DND-41 (cell line): Measurements from ENCODE around the gene DUOXA2.

Source experiments
- ATAC-seq: fragments of 200-7000 bp; cut with Tn5 transposase; 3 replicates; pipeline ENCODE4 v1.9.1; 2021; ENCODE audit warnings: low read depth; ENCODE audit not compliant: insufficient read depth
- DNase-seq: peaks from one replicate; pipeline ENCODE4 v3.0.0-alpha.2; 2020
- H2AFZ ChIP-seq: 2 replicates; pipeline ENCODE4 v1.6.0; 2012; ENCODE audit warnings: low read depth, low read length
- H3K27ac ChIP-seq: 2 replicates; pipeline ENCODE4 v1.5.1; 2012; ENCODE audit warnings: low read length, inconsistent platforms
- H3K27me3 ChIP-seq: fragments of 200-600 bp; sonication (generic); 2 replicates; pipeline ENCODE4 v1.6.0; 2012; ENCODE audit warnings: low read length, mild to moderate bottlenecking, inconsistent platforms; ENCODE audit not compliant: insufficient read depth, poor library complexity
- H3K36me3 ChIP-seq: 2 replicates; pipeline ENCODE4 v1.5.1; 2012; ENCODE audit warnings: low read length, inconsistent platforms; ENCODE audit not compliant: insufficient read depth
- H3K4me1 ChIP-seq: 2 replicates; pipeline ENCODE4 v1.5.1; 2012; ENCODE audit warnings: mild to moderate bottlenecking, low read length; ENCODE audit not compliant: insufficient read depth
- H3K4me2 ChIP-seq: 2 replicates; pipeline ENCODE4 v1.6.0; 2012; ENCODE audit warnings: mild to moderate bottlenecking, moderate library complexity, low read length, inconsistent platforms; ENCODE audit not compliant: insufficient read depth
- H3K4me3 ChIP-seq, 2 experiments: fragments of 200-600 bp in 1 of 2; shearing (Covaris generic) in 1 of 2; 2 replicates each; pipeline ENCODE4 v1.5.1; 2012 to 2016; ENCODE audit warnings: inconsistent platforms in 2 of 2, low read length in 2 of 2, mild to moderate bottlenecking in 2 of 2, low read depth in 1 of 2, moderate library complexity in 1 of 2
- H3K79me2 ChIP-seq: 2 replicates; pipeline ENCODE4 v1.6.0; 2012; ENCODE audit warnings: low read length, inconsistent platforms; ENCODE audit not compliant: insufficient read depth
- H3K9ac ChIP-seq: 2 replicates; pipeline ENCODE4 v1.6.0; 2012; ENCODE audit warnings: low read depth, mild to moderate bottlenecking, inconsistent platforms, low read length, moderate library complexity
- H3K9me3 ChIP-seq: 2 replicates; pipeline ENCODE4 v1.5.1; 2012; ENCODE audit warnings: low read length, moderate library complexity, mild to moderate bottlenecking, inconsistent platforms; ENCODE audit not compliant: insufficient read depth, severe bottlenecking
- H4K20me1 ChIP-seq: 2 replicates; pipeline ENCODE4 v1.6.0; 2012; ENCODE audit warnings: low read length; ENCODE audit not compliant: insufficient read depth
- CTCF ChIP-seq: IDR thresholded peaks from 2 replicates; pipeline ENCODE4 v1.5.1; 2012; ENCODE audit warnings: borderline replicate concordance, low read length, moderate library complexity, mild to moderate bottlenecking; ENCODE audit not compliant: poor library complexity, severe bottlenecking; ENCODE audit errors: extremely low read depth
- EZH2 ChIP-seq: IDR thresholded peaks from 3 replicates; pipeline ENCODE4 v1.6.1; 2012; ENCODE audit warnings: borderline replicate concordance, low read depth, mild to moderate bottlenecking, moderate library complexity, low read length, inconsistent platforms; ENCODE audit not compliant: severe bottlenecking

DUOXA2 gene

DNA sequence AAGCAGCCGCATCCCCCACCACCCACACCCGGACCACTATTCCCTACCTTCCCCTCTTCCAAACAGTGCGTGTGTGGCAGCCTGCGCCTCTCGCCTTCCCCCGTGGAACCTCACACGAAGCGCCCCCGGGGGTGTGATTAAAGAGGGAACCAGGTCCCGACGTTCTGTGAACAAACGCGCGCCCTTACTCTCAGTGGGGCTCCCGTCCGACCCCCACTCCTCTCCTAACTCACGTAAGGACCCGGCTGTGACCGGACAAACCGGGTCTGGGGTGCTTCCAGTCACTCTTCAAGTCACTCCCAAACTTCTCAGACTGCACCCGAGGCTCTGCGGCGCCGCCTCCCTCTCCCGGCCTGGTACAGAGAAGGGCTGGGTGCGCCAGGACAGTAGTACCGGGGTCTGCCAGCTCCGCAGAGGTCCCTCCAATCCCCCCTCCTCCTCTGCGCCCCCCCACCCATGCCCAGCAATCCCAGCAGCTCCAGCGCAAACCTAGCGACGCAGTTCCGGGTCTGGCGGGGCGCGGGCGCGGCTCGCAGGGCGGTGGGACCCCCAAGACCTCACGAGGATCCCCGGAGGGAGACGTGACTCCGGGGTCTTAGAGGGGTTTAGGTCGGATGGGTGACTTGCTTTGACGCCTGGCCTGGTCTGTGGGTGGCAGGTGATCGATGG lies 15.0 kb downstream of the DUOXA2 start:
- no peaks in the 10 kb centered on the region for H3K36me3 ChIP-seq
- peaks cover 5% of the 10 kb centered on the region for H3K27me3 ChIP-seq
- ATAC-seq (no peak), DNase-seq (no peak)
- H3K4me1 ChIP-seq, result no peaks in the 10 kb centered on the region
- H3K27ac ChIP-seq, result no peak overlapping the region
- H3K4me3 ChIP-seq, result no peak overlapping the region
- no peak overlapping the region for H3K4me2 ChIP-seq
- H3K79me2 ChIP-seq, result no peaks in the 10 kb centered on the region
- H2AFZ ChIP-seq, result no peak overlapping the region
- no peaks in the 10 kb centered on the region for H3K9me3 ChIP-seq
- H3K9ac ChIP-seq, result no peak overlapping the region
- no peaks in the 10 kb centered on the region; the same call in 1 of the 2 replicates for H4K20me1 ChIP-seq
- TF ChIP-seq CTCF, result no peak
- no peak for TF ChIP-seq EZH2

- Histone ChIP-seq H3K79me2 (no peaks in the 10 kb centered on the region), H3K4me2 (no peak within 1 kb of the TSS), H3K27ac (no peak within 1 kb of the TSS), H2AFZ (no peak within 1 kb of the TSS), H3K9ac (no peak within 1 kb of the TSS), H3K4me1 (no peaks in the 10 kb centered on the region), H3K4me3 (no peak within 1 kb of the TSS), H3K27me3 (peaks cover 5% of the 10 kb centered on the region), H3K36me3 (no peaks in the 10 kb centered on the region), H4K20me1 (no peaks in the 10 kb centered on the region; the same call in 1 of the 2 replicates), H3K9me3 (no peaks in the 10 kb centered on the region)
- DNase-seq (no peak), ATAC-seq (no peak)
- TF ChIP-seq EZH2 (no peak), CTCF (no peak)
Observed at GRCh38 chr15:45129651-45130129, 15.6 kb downstream of the DUOXA2 start, which contains the start of the genes DUOX1 and DUOXA1. Gene DUOX1, plus strand, starts transcription at chr15:45129994. Its CDS starts 1,973 bp downstream, at chr15:45131967. Gene DUOXA1, minus strand, starts transcription at chr15:45129879. Its CDS starts 6,865 bp downstream, at chr15:45123014.

- no peaks in the 10 kb centered on the region for H3K4me1 ChIP-seq
- H3K79me2 ChIP-seq, result no peaks in the 10 kb centered on the region
- no peak overlapping the region for H2AFZ ChIP-seq
- no peaks in the 10 kb centered on the region for H3K36me3 ChIP-seq
- no peak overlapping the region for H3K4me2 ChIP-seq
- peaks cover 4% of the 10 kb centered on the region for H3K27me3 ChIP-seq
- no peak overlapping the region for H3K4me3 ChIP-seq
- no peak overlapping the region for H3K27ac ChIP-seq
- no peaks in the 10 kb centered on the region for H3K9me3 ChIP-seq
- DNase-seq, result no peak
- TF ChIP-seq CTCF, result no peak
- no peak for TF ChIP-seq EZH2
- no peaks in the 10 kb centered on the region; the same call in 1 of the 2 replicates for H4K20me1 ChIP-seq
- ATAC-seq, result no peak
- H3K9ac ChIP-seq, result no peak overlapping the region
Observed at GRCh38 chr15:45130291-45131000, 16.3 kb downstream of the DUOXA2 start.
